GM21737 (cell line): ENCODE measurements around the gene ERBIN.

ENCODE experiments used
- ATAC-seq: cut with Tn5 transposase; IDR thresholded peaks from one replicate; pipeline ENCODE4 v1.9.1; 2021; ENCODE audit warnings: mild to moderate bottlenecking, moderate library complexity; ENCODE audit not compliant: unreplicated experiment

Gene ERBIN

DNA sequence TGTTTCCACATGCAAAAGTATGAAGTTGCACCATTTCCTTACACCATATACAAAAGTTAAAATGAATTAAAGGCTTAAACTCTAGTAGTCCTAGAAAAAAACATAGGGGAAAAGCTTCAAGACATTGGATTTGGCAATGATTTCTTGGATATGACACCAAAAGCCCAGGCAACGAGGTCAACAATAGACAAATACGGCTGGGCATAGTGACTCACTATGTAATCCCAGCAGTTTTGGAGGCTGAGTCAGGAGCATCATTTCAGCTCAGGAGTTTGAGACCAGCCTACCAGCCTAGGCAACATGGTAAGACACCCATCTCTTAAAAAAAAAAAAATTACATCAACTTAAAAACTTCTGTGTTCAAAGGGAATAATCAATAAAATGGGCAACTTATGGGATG lies 186.8 kb downstream of the ERBIN start:
- ATAC-seq: no peak

DNA sequence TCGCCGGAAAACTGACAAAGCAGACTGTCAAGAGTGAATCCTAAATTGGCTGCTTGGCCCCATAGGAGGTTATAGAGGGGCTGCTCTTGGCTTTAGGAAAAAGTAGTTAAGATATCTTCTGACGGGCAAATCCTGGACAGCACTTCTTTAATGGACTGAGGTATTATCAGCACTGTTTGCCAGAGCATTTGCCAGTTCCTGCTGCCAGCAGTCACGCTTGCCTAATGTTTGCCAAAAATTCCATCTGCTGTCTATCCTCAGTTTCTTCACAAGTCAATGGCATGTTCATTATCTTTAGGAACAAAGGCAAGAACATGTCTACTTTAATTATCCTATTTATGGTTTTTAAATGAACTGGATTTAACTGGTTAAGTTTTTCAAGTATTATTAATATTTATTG lies 191.9 kb downstream of the ERBIN start:
- ATAC-seq: no peak

DNA sequence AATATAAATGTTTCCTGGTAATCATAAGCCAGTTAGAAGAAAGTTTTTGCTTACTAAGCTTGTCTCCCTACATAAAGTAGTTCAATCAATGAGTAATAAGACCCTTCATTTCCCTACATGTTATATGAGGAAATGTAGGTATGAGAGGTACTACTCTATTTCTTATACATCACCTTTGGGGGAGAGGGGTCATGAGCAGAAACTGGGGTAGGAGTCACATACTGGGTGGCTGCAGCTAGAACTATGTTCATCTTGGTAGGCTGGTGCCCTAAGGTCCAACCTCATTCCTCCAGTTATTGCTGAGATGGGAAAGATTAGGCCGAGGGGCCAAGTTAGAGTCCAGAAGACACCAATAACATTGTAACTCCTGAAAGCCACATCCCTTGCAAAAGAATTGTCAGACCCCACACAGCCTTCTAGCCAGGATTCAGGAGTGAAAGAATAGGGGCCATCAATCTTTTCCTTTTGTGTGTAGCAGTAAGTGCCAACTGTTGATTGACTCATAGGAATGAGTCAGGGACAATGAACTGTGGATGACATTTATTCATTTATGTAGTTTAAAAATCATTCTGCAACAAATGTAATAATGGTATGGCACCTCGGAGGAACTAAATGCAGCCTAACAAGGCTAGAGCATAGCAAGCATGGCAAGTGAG lies 196.1 kb downstream of the ERBIN start:
- no peak for ATAC-seq

DNA sequence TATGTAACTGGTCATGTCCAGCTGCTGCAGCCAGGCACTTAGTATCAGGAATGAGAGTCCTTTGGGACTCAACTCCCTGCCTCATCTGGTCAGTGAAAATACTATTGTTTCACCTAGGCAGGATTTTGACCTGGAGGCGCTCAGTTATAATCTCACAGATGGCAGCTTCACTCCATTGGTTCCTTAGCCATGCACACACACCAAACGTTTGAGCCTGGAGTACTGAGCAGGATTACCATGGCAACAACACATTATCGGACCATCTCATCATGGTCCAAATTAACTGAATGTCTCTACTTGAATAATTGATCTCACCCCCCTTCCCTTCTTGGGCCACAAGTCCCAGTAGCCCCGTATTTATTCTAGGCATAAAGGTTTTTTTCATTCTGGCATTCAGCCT lies 202.8 kb downstream of the ERBIN start:
- ATAC-seq: no peak

DNA sequence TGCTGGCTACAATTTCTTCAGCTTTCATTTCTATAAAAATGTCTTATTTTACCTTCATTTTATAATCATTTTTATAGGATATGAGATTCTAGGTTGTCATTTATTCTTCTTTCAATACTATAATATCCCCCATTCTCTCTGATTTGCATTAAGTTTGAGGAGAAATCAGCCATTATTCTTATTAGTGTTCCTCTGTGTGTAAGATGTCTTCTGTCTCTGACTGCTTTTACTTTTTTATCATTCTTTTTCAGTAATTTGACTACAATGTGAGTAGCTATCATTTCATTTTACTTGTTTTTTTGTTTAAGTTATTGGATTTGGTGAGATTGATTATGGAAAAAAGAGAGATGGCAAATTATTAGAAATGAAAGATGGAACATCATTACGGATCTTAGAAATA lies 204.1 kb downstream of the ERBIN start:
- no peak for ATAC-seq
